ENCODE results near the gene LDLRAP1.
"Not testable (repeated sequence)": the region's sequence is repeated elsewhere in the genome, so short reads cannot be mapped to it uniquely, and the experiment has no call there.

Gene LDLRAP1

DNA sequence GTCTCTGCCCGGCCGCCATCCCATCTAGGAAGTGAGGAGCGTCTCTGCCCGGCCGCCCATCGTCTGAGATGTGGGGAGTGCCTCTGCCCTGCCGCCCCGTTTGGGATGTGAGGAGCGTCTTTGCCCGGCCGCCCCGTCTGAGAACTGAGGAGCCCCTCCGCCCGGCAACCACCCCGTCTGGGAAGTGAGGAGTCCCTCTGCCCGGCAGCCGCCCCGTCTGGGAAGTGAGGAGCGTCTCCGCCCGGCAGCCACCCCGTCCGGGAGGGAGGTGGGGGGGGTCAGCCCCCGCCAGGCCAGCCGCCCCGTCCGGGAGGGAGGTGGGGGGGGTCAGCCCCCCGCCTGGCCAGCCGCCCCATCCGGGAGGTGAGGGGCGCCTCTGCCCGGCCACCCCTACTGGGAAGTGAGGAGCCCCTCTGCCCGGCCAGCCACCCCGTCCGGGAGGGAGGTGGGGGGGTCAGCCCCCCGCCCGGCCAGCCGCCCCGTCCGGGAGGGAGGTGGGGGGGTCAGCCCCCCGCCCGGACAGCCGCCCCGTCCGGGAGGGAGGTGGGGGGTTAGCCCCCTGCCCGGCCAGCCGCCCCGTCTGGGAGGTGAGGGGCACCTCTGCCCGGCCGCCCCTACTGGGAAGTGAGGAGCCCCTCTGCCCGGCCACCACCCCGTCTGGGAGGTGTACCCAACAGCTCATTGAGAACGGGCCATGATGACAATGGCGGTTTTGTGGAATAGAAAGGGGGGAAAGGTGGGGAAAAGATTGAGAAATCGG lies 60.6 kb downstream of the LDLRAP1 start:
- FAIRE-seq; DNase-seq (ENCODE audit: low spot score): not testable (repeated sequence)

DNA sequence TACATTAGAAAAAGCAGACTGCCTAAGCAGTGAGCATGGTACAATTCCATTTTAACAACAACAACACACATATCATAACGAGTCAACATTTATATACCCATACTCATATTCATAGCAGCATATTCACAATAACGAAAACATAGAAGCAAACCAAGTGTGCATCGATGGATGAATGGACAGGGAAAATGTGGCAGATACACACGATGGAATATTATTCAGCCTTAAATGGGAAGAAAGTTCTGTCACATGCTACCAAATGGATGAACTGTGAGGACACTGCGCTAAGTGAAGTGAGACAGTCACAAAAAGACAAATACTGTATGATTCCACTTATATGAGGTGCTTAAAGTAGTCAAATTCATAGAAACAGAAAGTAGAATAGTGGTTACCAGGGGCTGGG lies 63.7 kb downstream of the LDLRAP1 start:
- DNase-seq (ENCODE audit: low spot score) (no peak), FAIRE-seq (no peak)

DNA sequence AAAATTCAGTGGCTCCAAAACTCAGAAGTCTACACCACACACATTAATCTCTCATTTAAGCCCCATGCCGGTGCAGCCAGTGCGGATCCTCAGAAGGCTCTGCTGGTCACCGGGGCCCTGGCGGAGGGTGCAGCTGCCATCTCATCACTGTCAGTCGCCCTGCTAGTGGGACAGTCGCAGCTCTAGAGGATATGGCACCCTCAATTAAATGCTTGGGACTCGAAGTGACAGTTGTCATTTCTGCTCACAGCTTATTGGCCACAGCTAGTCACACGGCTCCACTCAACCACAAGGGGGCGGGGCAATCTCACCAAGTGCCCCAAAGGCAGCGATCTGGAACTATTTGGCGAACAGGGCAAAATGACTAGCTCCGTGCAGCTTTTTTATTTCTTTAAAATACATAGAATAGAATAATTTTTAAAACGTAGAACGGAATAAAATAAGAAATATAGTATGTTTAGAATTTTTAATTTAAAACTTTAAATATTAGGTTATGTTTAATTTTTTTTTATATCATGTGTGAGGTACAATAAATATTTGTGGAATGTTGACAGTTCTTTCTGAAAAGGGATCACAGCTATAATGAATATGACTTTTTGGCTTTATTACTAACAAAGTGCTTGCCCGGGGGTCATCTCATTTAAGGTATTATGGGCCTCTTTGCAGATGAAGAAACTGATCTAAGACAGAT lies 65.2 kb downstream of the LDLRAP1 start:
- FAIRE-seq, result no peak
- peak; percentile 79 for DNase-seq (ENCODE audit: low spot score)

DNA sequence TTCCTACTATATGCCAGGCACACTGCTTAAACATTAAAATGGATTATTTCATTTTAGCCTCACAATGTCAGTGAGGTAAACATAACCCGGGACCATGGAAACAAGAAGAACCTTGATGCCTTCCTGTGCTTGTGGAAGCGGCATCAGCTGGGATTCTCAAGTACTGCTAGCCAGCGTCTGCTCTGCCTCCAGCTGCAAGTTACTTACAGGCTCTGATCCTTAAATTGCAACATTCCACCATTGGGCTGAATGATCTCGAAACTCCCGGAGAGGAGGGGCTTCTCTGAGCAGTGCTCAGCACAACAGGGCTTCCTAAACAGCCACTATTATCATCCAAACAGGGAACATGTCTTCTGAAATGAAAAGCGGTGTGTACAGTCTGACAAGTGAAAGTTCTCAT lies 66.5 kb downstream of the LDLRAP1 start:
- no peak for FAIRE-seq
- DNase-seq (ENCODE audit: low spot score), result no peak

DNA sequence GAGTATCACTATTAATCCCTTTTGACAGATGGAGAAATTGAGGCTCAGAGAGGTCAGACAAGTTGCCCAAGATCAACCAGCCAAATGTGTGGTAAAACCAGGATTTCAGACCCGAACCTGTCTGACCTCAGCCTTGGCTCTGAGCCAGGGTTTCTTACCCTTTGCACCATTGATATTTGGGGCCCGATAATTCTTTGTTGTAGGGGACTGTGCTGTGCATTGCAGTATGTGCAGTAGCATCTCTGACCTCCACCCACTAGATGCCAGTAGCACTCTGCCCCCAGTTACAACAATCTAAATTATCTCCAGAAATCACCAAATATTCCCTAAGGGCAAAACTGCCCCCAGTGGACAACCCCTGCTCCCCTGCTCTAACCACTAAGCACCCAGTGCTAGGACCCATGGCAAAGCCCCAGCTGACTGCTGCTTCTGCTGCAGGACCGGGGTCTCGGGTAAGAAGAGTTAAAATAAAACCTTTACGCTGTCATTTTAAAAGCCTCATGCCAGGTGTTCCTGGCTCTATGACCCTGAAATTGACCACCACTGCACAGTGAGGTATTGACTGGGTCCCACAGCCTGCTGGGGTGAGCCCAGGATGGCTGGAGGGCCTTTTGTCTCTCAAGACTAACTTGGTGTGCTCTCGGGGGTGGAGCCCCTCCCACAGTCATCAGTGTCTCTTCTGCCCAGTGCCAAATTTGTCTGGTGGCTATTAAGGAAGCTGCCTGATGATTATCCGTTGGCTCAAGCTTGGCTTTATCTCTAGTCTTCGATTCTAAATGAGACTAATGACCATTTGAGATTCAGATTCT lies 67.6 kb downstream of the LDLRAP1 start:
- DNase-seq (ENCODE audit: low spot score) (no peak), FAIRE-seq (no peak)

DNA sequence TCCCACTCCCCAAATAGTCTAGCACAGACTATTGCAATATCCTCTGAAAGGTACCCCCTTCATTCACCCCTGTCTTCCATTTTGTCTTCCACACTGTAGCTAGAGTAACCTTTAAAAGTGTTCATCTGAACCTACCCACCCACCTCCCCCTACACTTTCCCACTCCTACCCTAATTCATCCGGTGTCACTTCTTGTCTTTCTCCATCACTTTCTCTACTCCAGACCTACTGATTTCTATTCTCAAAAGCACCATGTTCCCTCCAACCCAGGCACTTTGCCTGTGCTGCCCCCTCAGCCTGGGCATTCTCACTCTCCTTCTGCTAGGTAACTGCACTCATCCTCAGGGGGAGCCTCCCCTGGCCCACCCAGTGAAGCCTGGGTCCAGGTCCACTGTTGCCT lies 68.4 kb downstream of the LDLRAP1 start:
- DNase-seq (ENCODE audit: low spot score) (no peak), FAIRE-seq (no peak)

DNA sequence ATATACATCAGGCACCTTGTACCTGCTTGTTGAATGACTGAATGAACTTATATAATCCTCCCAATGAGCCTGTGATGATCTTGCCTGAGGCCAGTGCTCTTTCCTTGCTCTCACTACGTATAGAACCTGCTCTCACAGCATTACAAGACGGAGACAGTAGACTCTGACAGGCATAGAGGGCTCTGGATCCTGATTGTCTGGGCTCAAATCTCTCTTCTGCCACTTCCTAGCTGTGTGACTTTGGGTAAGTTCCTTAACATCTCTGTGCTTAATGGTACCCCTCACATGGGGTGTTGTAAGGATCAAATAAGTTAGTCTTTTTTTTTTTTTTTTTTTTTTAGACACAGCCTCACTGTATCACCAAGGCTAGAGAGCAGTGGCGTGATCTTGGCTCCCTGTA lies 69.0 kb downstream of the LDLRAP1 start:
- FAIRE-seq (no peak), DNase-seq (ENCODE audit: low spot score) (no peak)

DNA sequence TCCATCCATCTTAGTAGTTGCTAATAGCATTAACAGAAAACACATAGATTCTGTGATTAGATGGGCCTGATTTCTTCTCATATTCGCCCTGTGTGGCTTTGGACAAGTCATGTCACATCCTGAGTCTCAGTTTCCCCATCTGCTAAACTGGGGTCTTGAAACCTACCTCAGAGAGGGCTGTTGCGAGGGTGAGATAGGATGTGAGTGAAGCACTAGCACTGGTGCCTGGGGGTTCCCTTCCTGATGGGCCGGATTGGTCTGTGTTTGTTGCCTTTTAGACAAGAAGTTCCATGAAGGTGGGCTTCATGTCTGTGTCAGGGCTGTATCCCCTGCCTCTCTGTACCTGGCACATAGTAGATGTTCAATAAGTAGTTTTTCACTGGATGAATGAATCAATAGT lies 69.7 kb downstream of the LDLRAP1 start:
- no peak for DNase-seq (ENCODE audit: low spot score)
- FAIRE-seq, result no peak

DNA sequence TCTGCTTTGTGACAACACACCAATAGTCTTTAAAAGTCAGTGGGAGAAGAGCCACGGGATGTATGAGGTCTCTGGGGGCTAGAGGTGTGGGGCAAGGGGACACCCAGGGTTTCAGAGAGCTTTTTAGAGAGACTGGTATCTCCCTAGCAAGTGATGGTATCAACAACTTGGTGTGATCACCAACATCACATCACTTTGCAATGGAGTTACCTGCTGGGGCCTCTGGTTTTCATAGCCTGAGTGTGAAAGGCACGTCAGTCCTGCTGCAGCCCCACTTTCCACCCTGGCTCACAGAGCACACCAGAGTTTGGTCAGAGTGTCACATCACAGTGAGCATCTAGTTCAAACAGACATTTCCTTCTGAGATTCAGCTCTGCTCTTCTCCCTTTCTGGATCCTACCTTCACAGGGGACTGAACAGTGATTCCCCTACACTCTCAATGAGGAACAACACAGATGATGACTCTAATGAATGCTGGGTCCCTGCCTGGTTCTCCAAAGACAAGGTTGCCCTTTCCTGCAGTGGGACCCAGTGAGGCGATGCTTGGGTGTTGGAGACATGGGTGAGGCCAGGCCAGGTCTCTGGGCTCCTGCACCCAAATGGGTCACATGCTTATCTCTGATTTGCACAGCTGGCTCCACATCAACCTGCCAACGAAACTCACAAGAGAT lies 71.2 kb downstream of the LDLRAP1 start:
- DNase-seq (ENCODE audit: low spot score) (no peak), FAIRE-seq (no peak)

DNA sequence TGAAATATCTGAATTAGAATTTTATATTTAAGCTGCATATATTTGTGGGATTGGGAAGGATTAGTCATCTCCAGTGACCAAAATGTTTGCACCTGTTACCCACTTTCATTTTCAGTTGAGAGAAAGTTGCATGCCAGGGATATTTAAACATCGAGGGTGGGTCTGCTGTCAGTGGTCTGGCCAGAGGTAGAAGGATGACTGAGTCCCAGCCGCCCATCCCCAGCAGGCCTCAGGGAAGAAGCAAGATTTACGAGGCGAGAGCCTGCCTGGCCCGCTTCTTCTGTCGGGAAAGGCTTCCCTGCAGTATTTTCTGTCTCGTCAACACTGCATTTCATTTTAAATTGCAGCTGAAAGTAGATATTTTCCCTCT lies 71.8 kb downstream of the LDLRAP1 start:
- no peak for DNase-seq (ENCODE audit: low spot score)
- no peak for FAIRE-seq

DNA sequence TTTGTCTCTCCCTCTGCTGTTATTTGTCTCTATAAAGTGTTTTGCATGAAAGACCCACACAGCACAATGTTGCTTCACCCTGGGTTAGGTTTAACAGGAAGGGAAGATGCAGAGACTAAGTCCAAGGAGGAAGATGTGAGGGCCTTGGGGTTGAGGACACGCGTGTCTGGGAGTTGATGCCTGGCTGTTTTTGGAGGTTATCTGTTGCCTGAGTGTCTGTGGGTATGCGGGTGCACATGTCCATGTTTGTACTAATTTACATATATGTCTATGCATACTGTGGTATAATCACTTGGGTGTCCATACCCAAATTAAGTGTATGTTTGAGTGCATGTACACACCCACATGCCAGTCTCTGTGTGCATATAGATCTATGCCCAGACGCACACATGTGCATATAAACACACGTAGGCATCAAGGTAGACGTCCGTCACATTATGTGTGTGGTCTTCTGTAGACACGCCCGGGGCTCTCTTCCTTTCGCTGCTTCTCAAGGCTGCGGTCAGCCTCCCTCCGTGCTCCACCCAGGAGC lies 72.2 kb downstream of the LDLRAP1 start:
- DNase-seq (ENCODE audit: low spot score) (no peak), FAIRE-seq (peak; percentile 52)

DNA sequence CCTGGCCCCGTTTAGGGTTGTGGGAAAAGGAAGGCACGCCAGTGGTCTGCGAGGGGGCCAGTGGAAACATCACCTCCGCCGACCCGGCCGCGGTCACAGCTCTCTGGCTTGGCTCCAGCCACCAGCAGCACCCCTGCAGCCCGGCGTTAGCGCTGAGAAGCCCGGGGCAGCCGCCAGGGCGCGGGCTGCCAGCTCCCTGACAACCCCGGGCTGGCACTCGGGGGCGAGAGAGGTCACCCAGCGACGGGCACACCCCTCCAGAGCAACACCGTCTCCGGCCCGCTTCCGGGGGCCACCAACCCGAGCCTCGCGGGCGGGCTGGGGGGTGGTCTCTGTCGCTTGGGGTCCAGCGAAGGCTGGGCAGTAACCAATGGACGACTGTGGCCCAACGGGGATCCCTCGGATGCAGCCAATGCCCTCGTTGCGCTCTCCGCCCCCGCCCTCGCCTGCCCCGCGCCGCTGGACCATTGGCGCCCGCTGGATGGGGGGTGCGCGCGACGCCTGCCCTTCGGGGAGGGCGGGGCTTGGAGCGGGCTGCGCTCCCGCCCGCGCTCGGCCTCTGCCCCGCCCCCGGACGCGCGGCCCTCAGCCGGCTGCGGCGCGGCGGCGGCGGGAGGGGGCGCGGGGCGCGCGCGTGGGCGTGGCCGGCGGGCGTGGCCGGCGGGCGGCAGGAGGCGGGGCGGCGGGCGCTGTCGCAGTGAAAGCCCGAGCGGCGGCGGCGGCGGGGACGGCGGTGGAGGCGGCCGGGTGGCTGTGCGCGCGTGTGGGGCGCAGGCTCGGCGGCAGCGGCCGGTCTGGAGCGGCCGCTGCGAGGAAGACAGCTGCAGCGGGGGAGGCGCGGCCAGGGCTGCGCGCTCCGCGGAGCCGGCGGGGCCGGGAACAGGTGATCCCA lies 72.9 kb downstream of the LDLRAP1 start, which contains the start of gene MAN1C1:
Gene MAN1C1, plus strand, starts transcription at position 697 of the 892 bp plus-strand sequence. CDS start 1,007 bp downstream, outside the sequence.
- FAIRE-seq (peak; percentile 84), DNase-seq (ENCODE audit: low spot score) (peak; percentile 98)

DNA sequence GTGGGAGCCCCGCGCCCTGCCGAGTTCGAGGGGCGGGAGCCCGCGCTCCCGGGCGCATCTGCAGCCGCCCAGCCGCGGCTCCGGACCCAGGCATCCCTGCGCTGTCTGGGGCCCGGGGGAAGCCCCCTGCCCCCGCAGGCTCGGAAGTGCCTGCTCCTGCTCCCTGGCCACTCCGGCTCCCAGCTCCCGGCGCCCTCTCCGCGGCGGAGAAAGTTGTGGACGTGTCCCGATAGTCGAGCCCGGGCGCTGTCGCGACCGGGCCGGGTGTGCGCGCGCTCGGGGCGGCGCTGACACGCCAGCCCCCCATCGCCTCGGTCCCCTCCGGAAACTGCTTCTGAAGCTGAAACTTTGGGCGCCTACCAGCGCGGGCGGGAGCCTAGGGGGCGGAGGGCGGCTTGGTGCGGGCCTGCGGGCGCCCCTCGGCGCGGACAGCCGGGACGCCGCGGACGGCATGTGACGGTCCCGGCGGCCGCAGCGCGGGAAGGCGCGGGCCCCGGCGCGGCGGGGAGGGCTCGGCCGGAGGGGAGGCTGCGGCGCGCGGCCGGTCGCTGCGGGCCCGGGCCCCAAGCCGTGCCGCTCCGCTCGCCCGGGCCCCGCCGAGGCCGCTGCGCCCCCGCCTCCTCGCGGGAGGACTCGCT lies 73.7 kb downstream of the LDLRAP1 start:
- no peak for FAIRE-seq
- peak; percentile 27 for DNase-seq (ENCODE audit: low spot score)

DNA sequence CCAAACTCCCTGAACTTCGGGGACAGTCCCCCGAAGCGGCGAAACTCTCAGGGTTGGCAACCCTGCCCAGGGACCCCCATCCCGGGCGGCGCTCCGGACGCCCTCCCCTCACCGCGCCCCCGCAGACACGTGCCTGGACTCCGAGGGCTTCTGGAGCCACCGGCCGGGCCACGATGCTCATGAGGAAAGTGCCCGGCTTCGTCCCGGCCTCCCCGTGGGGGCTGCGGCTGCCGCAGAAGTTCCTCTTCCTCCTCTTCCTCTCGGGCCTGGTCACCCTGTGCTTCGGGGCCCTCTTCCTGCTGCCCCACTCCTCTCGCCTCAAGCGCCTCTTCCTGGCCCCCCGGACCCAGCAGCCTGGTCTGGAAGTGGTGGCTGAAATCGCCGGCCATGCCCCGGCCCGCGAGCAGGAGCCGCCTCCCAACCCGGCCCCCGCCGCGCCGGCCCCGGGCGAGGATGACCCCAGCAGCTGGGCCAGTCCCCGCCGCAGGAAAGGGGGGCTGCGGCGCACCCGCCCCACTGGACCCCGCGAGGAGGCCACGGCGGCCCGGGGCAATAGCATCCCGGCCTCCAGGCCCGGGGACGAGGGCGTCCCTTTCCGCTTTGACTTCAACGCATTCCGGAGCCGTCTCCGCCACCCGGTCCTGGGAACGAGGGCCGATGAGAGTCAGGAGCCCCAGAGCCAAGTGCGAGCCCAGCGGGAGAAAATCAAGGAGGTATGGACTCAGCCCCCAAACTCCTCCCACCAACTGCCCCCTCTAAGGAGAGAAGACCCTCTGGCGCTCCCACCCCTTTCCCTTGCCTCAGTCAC lies 74.4 kb downstream of the LDLRAP1 start:
- FAIRE-seq (no peak), DNase-seq (ENCODE audit: low spot score) (no peak)

DNA sequence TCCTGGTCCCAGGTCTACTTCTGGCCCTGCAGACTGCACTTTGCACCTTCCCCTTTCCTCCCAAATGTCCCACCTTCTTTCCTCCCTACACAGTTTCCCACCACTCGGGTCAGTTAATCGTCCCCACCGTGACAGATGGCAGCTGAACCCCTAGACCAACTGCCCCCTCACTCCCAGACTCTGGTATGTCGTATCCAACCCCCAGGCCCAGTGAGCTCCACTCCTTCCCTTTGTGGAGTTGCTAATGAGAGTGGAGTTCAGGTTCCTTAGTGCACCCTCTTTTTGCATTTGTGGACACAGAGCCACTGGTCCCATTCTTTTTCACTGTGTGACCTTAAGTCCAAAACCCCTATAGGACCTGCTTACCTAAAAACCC lies 75.0 kb downstream of the LDLRAP1 start:
- DNase-seq (ENCODE audit: low spot score), result no peak
- no peak for FAIRE-seq
